HL-60 (cell line): ENCODE results near the gene RSF1.

Experiments used
- TF ChIP-seq, protein P1 (sequence below): IDR thresholded peaks from 2 replicates; pipeline ENCODE4 v1.6.1; 2012; ENCODE audit warnings: low read depth; ENCODE audit not compliant: insufficient replicate concordance
- TF ChIP-seq, protein P2 (sequence below): IDR thresholded peaks from one replicate; pipeline ENCODE4 v1.5.1; 2011; ENCODE audit warnings: low read length, control low read depth, inconsistent platforms; ENCODE audit not compliant: insufficient read depth

DNA sequence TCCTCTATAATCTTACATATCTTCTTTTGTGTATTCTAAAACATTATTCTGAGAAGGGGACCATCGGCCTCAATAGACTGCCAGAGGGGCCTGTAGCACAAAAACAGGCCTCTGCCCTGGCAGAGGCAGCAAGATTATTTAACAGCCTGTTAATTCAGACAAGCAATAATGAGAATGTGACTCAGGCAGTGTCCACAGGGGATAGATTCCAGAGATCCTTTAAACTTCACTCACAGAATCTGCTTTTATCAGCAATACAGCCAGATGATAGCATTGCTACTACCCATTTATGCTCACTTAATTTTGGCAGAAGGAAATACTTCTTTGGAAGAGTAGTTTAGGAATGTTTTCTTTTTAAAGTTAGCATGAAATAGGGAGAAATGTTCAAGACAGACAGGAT, 45.3 kb upstream of the RSF1 start:
- TF ChIP-seq, protein P1, sequence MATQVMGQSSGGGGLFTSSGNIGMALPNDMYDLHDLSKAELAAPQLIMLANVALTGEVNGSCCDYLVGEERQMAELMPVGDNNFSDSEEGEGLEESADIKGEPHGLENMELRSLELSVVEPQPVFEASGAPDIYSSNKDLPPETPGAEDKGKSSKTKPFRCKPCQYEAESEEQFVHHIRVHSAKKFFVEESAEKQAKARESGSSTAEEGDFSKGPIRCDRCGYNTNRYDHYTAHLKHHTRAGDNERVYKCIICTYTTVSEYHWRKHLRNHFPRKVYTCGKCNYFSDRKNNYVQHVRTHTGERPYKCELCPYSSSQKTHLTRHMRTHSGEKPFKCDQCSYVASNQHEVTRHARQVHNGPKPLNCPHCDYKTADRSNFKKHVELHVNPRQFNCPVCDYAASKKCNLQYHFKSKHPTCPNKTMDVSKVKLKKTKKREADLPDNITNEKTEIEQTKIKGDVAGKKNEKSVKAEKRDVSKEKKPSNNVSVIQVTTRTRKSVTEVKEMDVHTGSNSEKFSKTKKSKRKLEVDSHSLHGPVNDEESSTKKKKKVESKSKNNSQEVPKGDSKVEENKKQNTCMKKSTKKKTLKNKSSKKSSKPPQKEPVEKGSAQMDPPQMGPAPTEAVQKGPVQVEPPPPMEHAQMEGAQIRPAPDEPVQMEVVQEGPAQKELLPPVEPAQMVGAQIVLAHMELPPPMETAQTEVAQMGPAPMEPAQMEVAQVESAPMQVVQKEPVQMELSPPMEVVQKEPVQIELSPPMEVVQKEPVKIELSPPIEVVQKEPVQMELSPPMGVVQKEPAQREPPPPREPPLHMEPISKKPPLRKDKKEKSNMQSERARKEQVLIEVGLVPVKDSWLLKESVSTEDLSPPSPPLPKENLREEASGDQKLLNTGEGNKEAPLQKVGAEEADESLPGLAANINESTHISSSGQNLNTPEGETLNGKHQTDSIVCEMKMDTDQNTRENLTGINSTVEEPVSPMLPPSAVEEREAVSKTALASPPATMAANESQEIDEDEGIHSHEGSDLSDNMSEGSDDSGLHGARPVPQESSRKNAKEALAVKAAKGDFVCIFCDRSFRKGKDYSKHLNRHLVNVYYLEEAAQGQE: no peak
- TF ChIP-seq, protein P2, sequence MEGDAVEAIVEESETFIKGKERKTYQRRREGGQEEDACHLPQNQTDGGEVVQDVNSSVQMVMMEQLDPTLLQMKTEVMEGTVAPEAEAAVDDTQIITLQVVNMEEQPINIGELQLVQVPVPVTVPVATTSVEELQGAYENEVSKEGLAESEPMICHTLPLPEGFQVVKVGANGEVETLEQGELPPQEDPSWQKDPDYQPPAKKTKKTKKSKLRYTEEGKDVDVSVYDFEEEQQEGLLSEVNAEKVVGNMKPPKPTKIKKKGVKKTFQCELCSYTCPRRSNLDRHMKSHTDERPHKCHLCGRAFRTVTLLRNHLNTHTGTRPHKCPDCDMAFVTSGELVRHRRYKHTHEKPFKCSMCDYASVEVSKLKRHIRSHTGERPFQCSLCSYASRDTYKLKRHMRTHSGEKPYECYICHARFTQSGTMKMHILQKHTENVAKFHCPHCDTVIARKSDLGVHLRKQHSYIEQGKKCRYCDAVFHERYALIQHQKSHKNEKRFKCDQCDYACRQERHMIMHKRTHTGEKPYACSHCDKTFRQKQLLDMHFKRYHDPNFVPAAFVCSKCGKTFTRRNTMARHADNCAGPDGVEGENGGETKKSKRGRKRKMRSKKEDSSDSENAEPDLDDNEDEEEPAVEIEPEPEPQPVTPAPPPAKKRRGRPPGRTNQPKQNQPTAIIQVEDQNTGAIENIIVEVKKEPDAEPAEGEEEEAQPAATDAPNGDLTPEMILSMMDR: no peak
